HG02623 (cell line): Measurements from ENCODE around the gene OR10X1.

Experiments
- ATAC-seq: cut with Tn5 transposase; IDR thresholded peaks from one replicate; pipeline ENCODE4 v1.9.1; 2021; ENCODE audit warnings: moderate library complexity; ENCODE audit not compliant: unreplicated experiment

OR10X1 gene, protein sequence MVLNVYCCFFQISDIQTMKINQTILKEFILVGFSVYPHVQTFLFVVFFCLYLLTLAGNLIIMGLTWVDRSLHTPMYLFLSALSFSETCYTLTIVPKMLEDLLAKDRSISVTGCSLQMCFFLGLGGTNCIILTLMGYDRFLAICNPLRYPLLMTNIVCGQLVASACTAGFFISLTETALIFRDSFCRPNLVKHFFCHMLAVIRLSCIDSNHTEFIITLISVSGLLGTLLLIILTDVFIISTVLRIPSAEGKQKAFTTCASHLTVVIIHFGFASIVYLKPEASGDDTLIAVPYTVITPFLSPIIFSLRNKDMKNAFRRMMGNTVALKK

DNA sequence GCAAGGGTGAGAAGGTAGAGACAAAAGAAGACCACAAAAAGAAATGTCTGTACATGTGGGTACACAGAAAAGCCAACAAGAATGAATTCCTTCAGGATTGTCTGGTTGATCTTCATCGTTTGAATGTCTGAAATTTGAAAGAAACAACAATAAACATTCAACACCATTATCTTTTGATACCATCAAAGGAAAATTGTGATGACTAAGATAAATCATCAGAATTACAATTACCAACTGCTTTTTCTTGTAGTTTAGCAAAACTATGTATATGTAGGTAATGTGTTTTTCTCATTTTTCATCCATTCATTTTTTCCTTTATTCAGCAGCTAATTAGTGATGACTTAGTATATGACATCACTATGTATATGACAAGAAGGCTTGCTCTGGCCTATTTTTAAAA, at the start of gene OR10X1:
Gene OR10X1 (minus strand): TSS at position 167 of the 400 bp plus-strand sequence. CDS start 0 bp downstream, at position 167.
- ATAC-seq: no peak

DNA sequence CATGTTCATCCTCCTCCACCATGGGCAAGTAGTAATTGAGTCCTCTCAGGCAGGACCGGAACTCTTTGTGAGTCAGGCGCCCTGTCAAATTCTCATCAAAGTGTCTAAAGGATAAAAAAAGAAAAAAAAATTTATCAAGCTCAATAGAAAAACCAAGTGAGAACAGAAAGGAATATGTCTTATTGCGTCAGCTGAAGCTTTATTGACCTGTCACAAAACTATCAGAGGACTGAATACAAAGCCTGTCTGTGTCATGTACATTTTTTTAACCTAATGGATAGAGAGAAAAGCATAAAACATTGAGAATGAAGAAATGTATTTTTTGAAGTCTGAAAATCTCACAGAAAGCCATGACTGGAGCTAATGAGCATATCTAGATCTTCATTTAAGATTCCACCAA, 34.1 kb upstream of the OR10X1 start:
- no peak for ATAC-seq

DNA sequence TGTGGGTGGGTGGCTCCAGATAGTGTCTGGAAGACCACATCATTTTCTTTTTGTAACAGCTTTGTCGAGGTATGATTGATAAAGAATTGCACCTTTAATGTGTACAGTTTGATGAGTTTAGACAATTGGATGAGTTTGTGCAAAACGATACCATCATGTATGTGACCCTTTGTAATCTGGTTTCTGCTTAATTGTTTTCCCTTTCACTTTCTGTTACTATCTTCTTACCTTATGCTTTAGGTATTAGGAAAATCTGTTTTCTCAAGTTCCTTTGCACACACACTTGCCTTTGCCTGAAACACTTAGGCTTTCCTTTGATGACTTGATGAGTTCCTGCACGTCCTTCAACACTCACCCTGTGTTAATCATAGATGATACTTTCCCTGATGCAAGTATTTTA, 32.2 kb upstream of the OR10X1 start:
- no peak for ATAC-seq

DNA sequence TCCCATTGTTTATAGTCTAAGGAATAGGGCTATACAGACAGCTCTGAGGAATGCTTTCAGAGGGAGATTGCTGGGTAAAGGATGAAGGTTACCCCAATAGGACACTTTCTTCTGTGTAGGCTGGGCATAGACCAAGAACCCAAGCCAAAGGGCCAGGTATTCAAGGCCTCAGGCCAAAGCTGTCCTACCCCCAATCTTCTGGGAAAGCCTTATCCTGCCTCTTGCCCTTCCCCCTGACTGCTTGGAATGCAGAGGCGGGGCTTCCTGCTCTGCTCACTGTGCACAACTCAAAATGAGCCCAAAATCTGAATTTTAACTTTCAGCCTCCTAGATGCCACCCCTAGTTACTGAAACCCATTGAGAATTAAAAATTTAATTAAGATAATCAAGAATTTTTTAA, 27.6 kb upstream of the OR10X1 start:
- ATAC-seq: no peak

DNA sequence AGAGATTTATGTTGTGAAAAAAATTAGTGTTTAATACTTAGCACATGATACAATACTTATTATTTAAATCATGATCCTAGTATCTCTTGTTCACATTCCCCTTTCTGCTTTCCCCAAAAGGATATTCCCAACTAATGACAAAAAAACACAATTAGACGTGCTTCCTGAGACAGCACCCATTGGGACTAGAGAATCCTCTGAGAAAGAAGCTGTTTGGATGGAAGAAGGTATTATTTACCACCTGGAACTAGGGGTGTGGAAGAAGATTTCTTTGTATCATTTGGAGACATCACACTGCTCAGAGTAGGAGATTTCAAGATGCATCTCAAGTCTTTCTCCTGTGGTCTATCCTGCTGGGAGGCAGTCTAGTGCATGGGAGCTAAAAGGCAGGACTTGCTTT, 25.3 kb upstream of the OR10X1 start, which contains the start of gene OR10Z1:
Gene OR10Z1 (plus strand): TSS at position 301 of the 400 bp plus-strand sequence. CDS start 1,171 bp downstream, outside the sequence.
- no peak for ATAC-seq

DNA sequence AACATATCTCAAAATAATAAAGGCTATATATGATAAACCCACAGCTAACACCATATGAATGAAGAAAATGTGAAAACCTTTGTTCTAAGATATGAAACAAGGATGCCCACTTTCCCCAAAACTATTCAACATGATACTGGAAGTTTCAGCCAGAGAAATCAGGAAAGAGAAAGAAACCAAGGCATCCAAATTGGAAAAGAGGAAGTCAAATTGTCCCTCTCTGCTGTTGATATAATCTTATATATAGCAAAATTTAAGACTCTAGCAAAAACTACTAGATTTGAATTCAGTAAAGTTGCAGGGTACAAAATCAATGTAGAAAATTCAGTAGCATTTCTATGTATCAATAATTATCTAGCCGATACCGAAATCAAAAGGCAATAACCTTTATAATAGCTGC, 21.0 kb upstream of the OR10X1 start:
- ATAC-seq: no peak

DNA sequence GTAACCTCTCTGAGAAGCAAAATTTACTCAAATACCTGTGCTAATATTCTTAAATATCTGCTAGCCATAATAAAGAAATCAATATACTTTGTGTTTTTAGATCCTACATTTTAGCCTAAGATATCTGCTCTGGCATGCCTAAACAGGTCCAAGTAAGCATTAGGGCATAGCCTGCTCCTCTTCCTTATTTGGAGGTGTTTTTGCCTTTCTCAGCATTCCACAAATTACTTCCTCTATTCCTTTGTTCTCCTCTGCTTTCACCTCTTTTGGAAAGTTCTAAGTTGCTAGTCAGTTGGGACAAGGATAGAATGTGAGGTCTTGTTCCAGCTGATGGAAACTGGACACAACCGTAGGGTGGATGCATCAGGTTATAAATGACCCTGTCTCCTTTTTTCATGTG, 7.2 kb upstream of the OR10X1 start:
- no peak for ATAC-seq

DNA sequence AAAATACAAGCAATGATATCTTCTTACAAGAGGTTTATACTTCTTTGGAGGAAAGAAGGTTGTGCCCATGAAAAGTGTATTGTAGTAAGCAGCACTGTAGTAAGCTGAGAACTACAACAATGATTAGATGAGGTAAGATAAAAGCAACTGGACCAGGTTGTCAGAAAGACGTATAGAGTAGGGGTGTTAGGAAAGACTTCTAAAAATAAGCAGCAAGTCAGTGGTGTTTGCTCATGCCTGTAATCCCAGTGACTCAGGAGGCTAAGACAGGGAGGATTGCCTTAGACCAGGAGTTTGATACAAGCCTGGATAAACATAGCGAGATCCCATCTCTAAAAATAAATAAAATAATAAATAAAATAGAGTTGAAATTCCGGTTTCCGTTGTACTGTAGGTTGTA, 4.3 kb upstream of the OR10X1 start:
- no peak for ATAC-seq

DNA sequence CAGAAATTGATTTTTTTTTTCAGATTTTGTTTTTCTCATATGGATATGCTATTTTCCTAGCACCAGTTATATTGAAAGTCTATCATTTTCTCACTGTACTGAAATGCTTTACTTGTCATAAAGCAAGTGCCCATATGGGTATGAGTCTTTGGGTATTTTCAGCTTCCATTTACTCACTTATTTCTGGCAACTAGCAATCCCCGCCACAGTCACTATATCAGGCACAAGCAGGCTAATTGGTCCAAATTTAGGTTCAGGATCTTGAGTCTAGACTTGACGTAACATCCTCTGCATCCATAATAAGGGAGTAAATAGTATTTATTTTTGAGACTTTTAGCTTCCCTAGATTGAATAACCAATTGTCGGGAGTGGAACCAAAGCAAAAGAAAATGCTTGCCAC, 2.1 kb downstream of the OR10X1 start:
- no peak for ATAC-seq

DNA sequence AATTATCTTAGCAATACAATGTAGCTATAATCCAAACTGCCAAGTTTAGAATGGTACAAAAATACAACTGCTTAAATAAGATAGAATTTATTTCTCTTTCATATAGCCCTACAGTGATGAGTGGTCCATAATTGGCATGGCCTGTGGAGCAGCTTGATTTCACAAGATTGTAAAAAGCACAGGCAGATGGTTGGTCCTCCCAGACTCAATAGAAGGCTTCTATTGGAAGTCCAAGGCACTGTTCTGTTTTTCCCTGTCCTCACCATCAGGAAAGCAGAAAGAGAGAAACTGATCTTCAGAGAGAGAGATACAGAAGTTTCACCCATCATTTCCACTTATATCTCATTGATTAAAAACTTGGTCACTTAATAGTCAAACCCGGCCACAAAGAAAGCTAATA, 7.5 kb downstream of the OR10X1 start:
- ATAC-seq: no peak

DNA sequence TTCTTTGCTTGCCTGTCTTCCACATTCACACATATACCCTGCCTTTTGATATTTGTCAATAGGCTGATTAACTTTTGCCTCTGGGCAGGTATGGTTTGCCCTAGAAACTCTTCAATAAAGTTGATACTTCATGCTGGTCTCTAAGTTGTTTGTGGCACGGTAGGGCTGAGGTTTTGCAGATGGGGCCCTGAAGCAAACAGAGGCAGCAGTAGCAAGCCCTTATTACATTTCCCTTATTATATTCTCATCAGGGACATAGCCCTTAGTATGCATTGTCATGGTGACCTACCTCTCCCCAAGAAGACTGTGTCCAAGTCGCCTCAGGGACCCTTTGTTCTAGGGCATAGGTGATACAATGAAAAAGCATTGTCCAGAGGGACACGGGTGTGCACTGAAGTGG, 9.2 kb downstream of the OR10X1 start, which contains the start of gene OR6P1:
Gene OR6P1 (minus strand): TSS at position 101 of the 400 bp plus-strand sequence. CDS start 6,976 bp downstream, outside the sequence.
- no peak for ATAC-seq

DNA sequence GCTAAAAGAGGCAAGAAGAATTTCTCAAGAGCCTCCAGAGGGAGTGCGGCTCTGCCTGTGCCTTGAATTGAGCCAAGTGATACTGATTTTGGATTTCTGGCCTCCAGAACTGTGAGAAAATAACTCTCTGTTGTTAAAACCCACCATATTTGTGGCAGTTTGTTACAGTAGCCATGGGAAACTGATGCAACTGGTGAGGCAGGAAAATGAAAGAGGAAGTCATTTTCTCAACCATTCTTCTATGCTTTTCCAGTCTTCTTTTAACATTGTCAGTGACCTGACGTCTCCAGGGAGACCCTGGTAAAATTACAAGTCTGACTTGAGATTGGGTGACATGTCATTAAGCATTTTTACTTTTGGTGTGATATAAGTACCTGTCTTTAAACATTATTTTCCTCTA, 15.1 kb downstream of the OR10X1 start:
- ATAC-seq: no peak

DNA sequence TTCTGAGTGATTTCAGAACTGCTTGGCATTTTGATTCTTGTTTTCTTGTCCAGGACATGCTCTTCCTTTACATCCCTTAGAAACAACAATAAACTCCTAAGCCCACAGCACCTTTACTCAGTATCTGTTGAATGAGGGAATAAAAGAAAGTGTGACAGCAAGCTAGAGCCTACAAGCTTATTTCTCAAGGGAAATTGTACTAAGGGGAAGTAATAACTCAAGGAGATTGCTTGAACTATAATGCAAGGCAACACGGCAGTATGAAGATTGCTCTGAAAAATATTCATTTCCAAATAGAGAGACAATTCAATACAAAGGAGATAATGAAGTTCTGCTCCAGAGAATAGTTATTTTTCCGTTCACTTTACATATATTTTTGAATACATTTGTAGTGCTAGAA, 15.8 kb downstream of the OR10X1 start:
- ATAC-seq: no peak

DNA sequence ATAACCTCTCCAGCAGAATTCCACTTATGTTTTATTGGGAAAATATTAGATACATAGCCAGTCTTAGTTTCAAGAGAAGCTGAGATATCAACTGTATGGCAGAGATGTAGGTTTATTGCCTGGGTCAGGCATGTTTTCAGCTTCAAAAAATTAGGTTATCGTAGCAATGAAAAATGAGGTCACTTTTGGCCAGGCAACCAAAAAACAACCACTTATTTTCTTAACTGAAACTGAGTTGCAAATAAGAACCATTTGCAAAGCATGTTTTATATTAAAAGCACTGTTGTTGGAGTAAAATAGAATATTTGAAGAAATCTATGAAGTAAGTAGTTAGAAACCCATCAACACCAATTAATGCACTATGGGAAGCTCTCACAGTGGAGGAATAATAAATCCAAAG, 20.0 kb downstream of the OR10X1 start:
- no peak for ATAC-seq

DNA sequence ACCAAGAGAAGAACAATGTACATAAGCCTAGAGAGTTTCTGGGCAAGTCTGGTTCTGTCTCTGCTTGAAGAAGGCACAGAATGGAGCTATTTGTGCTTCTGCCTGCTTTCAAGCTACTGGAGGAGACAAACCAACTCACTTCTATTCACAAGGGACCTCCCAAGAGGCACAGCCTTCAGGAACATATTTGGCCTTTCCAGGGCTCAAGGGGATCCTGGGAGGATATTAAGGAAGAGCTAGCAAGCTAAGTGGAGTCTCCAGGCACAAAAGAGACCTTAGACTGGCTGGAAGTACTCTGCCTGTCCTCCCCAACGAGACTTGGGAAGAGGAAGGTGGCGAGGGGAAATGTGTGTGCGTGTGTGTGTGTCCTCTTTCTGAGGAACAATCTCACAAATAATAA, 25.3 kb downstream of the OR10X1 start, which contains the start of gene OR6Y1:
Gene OR6Y1 (minus strand): TSS at position 54 of the 400 bp plus-strand sequence. CDS start 6,300 bp downstream, outside the sequence.
- no peak for ATAC-seq

DNA sequence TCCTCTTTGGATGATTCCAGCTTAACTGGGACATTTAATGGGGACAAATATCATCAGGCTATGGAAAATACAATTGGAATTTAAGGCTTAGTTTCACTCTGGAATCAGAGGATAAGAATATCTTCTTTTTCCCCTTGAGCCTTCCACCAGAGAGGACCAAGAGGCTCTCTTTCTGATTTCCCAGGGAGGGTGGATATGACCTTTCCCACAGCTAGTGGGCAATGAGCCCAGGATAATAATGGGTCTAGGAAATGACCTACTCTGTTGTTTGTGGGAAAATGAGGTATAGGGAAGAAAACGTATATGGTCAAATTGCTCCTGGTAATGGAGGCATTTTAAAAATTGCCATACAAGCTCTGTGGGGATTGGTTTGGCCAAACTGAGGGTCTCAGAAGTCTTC, 27.4 kb downstream of the OR10X1 start:
- no peak for ATAC-seq

DNA sequence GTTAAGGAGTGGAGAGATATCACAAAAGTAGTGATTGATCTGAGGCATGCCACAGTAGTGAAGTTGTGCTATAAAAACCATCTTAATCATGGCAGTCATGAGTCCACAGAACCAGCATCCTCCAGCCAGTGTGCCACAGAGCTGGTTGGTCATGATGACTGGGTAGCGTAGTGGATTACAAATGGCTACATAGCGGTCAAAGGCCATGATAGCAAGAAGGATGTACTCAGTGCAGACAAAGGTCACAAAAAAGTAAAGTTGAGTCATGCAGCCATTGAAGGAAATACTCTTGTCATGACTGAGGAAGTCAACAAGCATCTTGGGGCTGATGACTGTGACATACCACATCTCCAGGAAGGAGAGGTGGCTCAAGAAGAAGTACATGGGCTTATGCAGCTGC, 32.2 kb downstream of the OR10X1 start:
- no peak for ATAC-seq

DNA sequence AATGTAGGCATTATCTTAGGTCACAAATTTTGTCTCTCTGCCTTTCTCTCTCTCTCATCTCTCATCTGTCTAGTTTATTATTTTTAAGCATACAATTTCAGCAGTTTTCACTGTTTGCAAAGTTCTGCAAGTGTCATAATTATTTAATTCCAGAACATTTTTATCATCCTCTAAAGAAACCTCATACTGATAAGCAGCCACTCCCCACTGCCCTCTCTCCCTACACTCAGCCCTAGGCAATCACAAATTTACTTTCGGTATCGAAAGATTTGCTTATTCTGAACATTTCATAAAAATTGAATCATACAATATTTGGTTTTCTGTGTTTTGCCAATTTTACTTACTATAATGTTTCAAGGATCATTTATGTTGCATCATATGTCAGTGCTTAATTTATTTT, 42.1 kb downstream of the OR10X1 start:
- ATAC-seq: no peak

DNA sequence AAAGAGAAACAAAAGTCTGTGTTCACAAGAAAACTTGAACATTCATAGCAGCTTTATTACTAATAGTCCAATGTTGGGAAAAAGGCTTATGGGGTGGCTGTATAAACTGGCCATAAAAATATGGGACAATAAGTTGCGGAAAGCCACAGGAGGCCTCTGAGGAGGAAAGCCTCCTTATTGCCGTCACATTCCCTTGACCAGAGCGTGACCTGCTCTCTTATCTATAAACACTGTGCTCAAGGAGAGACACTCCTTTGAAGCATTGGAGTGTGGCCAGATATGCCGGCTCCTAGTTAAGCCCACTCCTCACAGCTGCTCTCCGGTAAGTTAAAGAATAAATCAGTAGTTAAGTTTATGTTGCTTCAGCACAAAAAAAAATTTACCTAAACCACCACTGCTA, 45.2 kb downstream of the OR10X1 start:
- no peak for ATAC-seq
